ENCODE results near the gene KCNQ2.

DNA sequence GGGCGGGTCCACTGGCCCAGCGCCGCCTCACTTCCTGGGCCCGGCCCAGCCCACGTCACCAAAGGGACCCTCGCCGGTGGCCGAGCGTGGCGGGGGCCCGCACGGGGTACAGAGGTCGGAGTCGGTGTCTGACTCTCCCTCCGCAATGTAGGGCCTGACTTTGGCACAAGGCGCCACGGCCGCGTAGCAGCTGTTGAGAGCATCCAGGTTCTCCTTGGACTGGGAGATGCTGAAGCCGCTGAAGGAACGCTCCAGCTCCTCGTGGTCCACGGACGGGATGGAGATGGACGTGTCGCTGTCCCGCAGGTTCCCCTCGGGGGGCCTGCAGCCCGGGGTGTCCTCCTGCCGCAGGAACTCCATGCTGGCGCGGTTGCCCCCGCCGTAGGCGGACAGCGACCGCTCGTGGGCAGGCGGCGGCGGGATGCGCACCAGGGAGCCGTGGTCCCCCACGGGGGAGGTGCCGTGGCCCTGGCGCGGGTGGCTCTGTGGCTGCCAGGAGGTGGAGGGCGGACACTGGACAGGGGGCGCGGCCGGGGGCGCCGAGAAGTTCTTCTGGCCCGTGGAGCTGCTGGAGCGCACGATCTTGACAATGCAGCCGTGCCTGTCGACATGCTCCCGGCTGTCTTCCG lies 65.7 kb downstream of the KCNQ2 start:
- TF ChIP-seq TAF1 (IDR thresholded peaks at IDR 0.05; ENCODE audit: borderline replicate concordance, low read depth, low read length) = no peak
- TF ChIP-seq POLR2AphosphoS5 (IDR thresholded peaks at IDR 0.05; ENCODE audit: low read depth, low read length) = no peak
